OCI-LY7 (cell line): Measurements from ENCODE around the gene FAM187B. TPM values are rescaled to one million over a fixed set of nuclear protein-coding genes. Genes with fewer than 3 reads are reported as not detected.

Experiments
- BruUV-seq: library from RNA; stranded (reverse); fragments of 400-500 nt; replicated peaks from 2 replicates; lab custom pipeline; 2021; lab: Mats Ljungman, UMichigan
- CTCF ChIA-PET: fragments of 300-600 bp; sonication (Branson Sonifier 250); formaldehyde crosslinking; loops from one replicate; lab custom pipeline; 2022; ENCODE audit warnings: antibody characterized with exemption; ENCODE audit not compliant: unreplicated experiment; lab: Charles Lee
- POLR2A ChIA-PET: fragments of 300-600 bp; sonication (Branson Sonifier 250); formaldehyde crosslinking; loops from one replicate; lab custom pipeline; 2022; ENCODE audit warnings: antibody characterized with exemption; lab: Charles Lee
- DNase-seq: peaks from one replicate; pipeline ENCODE4 v3.0.0-alpha.2; 2015; ENCODE audit warnings: low spot score
- H2AFZ ChIP-seq: fragments of 200-600 bp; sonication (generic), shearing (Covaris generic); 2 replicates; pipeline ENCODE4 v1.6.1; 2014; ENCODE audit warnings: mild to moderate bottlenecking, antibody characterized with exemption, low read length, moderate library complexity
- H3K27ac ChIP-seq: fragments of 200-600 bp; sonication (generic); 2 replicates; pipeline ENCODE4 v1.5.1; 2014; ENCODE audit warnings: mixed run types, low read depth, mild to moderate bottlenecking, moderate library complexity, low read length, inconsistent platforms; ENCODE audit not compliant: poor library complexity, severe bottlenecking
- H3K36me3 ChIP-seq: fragments of 200-600 bp; sonication (generic); 2 replicates; pipeline ENCODE4 v1.6.1; 2014; ENCODE audit warnings: mild to moderate bottlenecking, antibody characterized with exemption, low read length, moderate library complexity, mixed read lengths; ENCODE audit not compliant: insufficient read depth
- H3K4me1 ChIP-seq: fragments of 200-600 bp; sonication (generic); 2 replicates; pipeline ENCODE4 v1.5.1; 2014; ENCODE audit warnings: mild to moderate bottlenecking, low read length; ENCODE audit not compliant: insufficient read depth, poor library complexity, severe bottlenecking
- H3K4me2 ChIP-seq: fragments of 200-600 bp; sonication (generic); 2 replicates; pipeline ENCODE4 v1.6.1; 2014; ENCODE audit warnings: mild to moderate bottlenecking, low read length
- H3K4me3 ChIP-seq: fragments of 200-600 bp; sonication (generic); 2 replicates; pipeline ENCODE4 v1.5.1; 2014; ENCODE audit warnings: mild to moderate bottlenecking, low read depth, low read length; ENCODE audit not compliant: poor library complexity, severe bottlenecking
- H3K79me2 ChIP-seq: fragments of 200-600 bp; sonication (generic); 2 replicates; pipeline ENCODE4 v1.6.1; 2016; ENCODE audit warnings: low read depth, mild to moderate bottlenecking, low read length, moderate library complexity, mixed read lengths; ENCODE audit not compliant: insufficient read depth
- H3K9me2 ChIP-seq: fragments of 200-600 bp; sonication (generic); 2 replicates; pipeline ENCODE4 v1.6.1; 2016; ENCODE audit warnings: mild to moderate bottlenecking, low read length, mixed read lengths; ENCODE audit not compliant: insufficient read depth
- H3K9me3 ChIP-seq: fragments of 200-600 bp; sonication (generic); 2 replicates; pipeline ENCODE4 v1.6.1; 2014; ENCODE audit warnings: mild to moderate bottlenecking, mixed run types, low read length, mixed read lengths
- H4K20me1 ChIP-seq: fragments of 200-600 bp; sonication (generic); 2 replicates; pipeline ENCODE4 v1.6.1; 2014; ENCODE audit warnings: mild to moderate bottlenecking, antibody characterized with exemption, low read length, moderate library complexity, mixed read lengths; ENCODE audit not compliant: insufficient read depth
- EZH2phosphoT487 ChIP-seq: fragments of 200-600 bp; sonication (generic); IDR thresholded peaks from 2 replicates; pipeline ENCODE4 v1.6.1; 2018; ENCODE audit warnings: low read depth, borderline replicate concordance, mild to moderate bottlenecking, mixed run types, antibody characterized with exemption, low read length, moderate library complexity, mixed read lengths
- intact Hi-C: fragments of 100-400 bp; cut with micrococcal nuclease; formaldehyde crosslinking; loops from one replicate; pipeline ENCODE4 v1.10.0; 2022; ENCODE audit not compliant: unreplicated experiment
- total RNA-seq, 2 experiments: library from RNA; depleted of rRNA in 1 of 2; stranded (reverse); fragments of >200 nt in 1 of 2; shearing (Covaris generic) in 1 of 2; gene quantifications; 2 replicates each; pipeline ENCODE4 v1.2.3, GENCODE V29; 2014 to 2022
- TF ChIP-seq, protein P1 (sequence below): fragments of 200-600 bp; sonication (generic); conservative IDR thresholded peaks from 2 replicates; pipeline ENCODE4 v1.5.1; 2014; ENCODE audit warnings: mild to moderate bottlenecking, antibody characterized with exemption, low read length, moderate library complexity, mixed read lengths

Gene FAM187B
- total RNA-seq, 2 experiments from 2014 or later = not detected

DNA sequence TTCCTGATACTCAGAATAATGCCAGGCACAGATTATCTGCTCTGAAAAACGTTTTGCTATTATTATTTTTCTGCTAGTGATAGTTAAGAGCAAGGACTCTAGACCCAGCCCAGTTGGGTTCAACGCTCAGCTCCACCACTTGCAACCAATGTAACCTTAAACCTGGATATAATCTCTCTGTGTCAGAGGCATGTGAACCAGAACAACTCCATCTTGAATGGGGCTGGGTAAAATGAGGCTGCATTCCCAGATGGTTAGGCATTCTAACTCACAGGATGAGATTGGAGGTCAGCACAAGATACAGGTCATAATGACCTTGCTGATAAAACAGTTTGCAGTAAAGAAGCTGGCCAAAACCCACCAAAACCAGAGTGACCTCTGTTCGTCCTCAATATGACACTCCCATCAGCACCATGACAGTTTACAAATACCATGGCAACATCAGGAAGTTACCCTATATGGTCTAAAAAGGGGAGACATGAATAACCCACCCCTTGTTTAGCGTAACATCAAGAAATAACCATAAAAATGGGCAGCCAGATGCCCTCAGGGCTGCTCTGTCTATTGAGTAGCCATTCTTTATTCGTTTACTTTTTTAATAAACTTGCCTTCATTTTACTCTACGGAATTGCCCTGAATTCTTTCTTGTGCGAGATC, 13.6 kb downstream of the FAM187B start:
- POLR2A ChIA-PET = interaction anchor here (1.3 to 3.3 kb wide), 2 partner anchors 32 to 73 kb away, joined by 3 to 25 read pairs; partner anchors contain the start of gene FXYD7
- H3K9me3 ChIP-seq = peaks cover 8% of the 10 kb centered on the region; the same call in 1 of the 2 replicates
- no peak for DNase-seq
- no peaks in the 10 kb centered on the region for H3K9me2 ChIP-seq
- H2AFZ ChIP-seq = peak overlapping the region; percentile 66; the same call in 1 of the 2 replicates
- no peaks in the 10 kb centered on the region for H3K79me2 ChIP-seq
- TF ChIP-seq, protein P1, sequence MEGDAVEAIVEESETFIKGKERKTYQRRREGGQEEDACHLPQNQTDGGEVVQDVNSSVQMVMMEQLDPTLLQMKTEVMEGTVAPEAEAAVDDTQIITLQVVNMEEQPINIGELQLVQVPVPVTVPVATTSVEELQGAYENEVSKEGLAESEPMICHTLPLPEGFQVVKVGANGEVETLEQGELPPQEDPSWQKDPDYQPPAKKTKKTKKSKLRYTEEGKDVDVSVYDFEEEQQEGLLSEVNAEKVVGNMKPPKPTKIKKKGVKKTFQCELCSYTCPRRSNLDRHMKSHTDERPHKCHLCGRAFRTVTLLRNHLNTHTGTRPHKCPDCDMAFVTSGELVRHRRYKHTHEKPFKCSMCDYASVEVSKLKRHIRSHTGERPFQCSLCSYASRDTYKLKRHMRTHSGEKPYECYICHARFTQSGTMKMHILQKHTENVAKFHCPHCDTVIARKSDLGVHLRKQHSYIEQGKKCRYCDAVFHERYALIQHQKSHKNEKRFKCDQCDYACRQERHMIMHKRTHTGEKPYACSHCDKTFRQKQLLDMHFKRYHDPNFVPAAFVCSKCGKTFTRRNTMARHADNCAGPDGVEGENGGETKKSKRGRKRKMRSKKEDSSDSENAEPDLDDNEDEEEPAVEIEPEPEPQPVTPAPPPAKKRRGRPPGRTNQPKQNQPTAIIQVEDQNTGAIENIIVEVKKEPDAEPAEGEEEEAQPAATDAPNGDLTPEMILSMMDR = no peak
- TF ChIP-seq EZH2phosphoT487 = no peak
- intact Hi-C loops = loop anchor here (2.0 to 5.0 kb wide), 2 partner anchors 34 to 82 kb away; partner anchors contain the start of gene LSR
- no peaks in the 10 kb centered on the region for H4K20me1 ChIP-seq
- H3K36me3 ChIP-seq = no peaks in the 10 kb centered on the region
- peaks cover 72% of the 10 kb centered on the region for H3K4me1 ChIP-seq
- peak overlapping the region; percentile 83 for H3K27ac ChIP-seq
- H3K4me3 ChIP-seq = no peak overlapping the region
- BruUV-seq = no TSS peak
- CTCF ChIA-PET = no interaction called here
- H3K4me2 ChIP-seq = peak overlapping the region; percentile 88

DNA sequence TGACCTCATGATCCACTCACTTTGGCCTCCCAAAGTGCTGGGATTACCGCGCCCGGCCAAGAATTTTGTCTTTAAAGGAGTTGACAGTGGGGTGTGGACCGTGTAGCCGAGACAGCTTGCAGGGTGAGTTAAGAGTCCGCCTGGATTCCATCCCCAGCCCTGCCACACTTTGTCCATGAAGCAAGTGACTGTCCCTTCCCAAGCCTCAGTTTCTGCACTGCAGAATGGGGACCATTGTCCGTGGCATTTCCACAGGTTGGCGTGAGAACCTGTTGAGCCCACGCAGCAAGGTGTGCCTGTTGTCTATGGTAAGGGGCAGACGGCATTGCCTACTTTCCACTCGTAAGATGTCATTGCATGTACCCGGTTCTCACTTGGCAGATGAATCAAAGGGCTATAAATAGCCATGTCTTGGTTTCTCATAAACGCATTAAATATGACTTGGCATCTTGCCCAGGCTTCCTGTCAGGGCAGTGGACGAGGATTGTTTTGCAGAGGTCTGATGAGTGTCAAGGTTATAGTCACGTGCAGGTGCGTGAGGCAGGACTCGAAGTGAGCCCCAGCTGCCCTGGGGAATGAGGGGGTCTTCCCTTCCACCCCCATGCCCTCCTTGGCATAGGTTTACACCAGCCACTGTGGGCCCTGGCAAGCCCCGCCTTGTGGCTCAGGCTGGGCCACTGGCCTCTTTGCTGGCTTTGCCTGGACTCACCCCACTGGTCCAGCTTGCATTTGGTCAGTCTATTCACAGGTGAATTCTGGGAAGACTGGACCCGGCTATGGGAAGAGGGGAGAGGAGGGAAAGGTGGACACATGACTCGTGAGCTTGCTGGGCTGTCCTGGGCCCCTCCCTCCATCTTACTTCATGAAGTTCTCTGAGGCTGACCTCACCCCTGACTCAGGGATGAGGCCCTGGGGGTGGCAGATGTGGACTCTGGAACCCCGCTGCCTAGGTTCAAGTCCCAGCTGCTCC, 14.6 kb downstream of the FAM187B start:
- H3K36me3 ChIP-seq = no peaks in the 10 kb centered on the region
- no peaks in the 10 kb centered on the region for H3K79me2 ChIP-seq
- H3K27ac ChIP-seq = peak overlapping the region; percentile 83
- H4K20me1 ChIP-seq = no peaks in the 10 kb centered on the region
- peaks cover 2% of the 10 kb centered on the region; the same call in 1 of the 2 replicates for H3K9me3 ChIP-seq
- intact Hi-C loops = loop anchor here (2.0 to 5.0 kb wide), 2 partner anchors 35 to 83 kb away; partner anchors contain the start of gene LSR
- DNase-seq = peak; percentile 93
- H2AFZ ChIP-seq = peak overlapping the region; percentile 66; the same call in 1 of the 2 replicates
- peaks cover 77% of the 10 kb centered on the region for H3K4me1 ChIP-seq
- TF ChIP-seq EZH2phosphoT487 = no peak
- TF ChIP-seq, protein P1 = no peak
- H3K4me2 ChIP-seq = peak overlapping the region; percentile 88
- CTCF ChIA-PET = interaction anchor here (0.7 kb wide), 1 partner anchor 60 kb away, joined by 3 read pairs; no protein-coding TSS in a partner anchor
- peak overlapping the region; percentile 38 for H3K4me3 ChIP-seq
- POLR2A ChIA-PET = interaction anchor here (1.3 to 2.5 kb wide), 2 partner anchors 31 to 72 kb away, joined by 3 to 6 read pairs; no protein-coding TSS in a partner anchor
- no peaks in the 10 kb centered on the region for H3K9me2 ChIP-seq
- no TSS peak for BruUV-seq
